Glutamatergic neuron (in vitro differentiated cells): ENCODE results near the gene HSD17B12. TPM values are rescaled to one million over a fixed set of nuclear protein-coding genes. Genes with fewer than 3 reads are reported as not detected.
"Not testable (repeated sequence)": the region's sequence is repeated elsewhere in the genome, so short reads cannot be mapped to it uniquely, and the experiment has no call there.

ENCODE experiments used
- DNase-seq: peaks from one replicate; pipeline ENCODE4 v3.0.0; 2022
- H3K27ac Mint-ChIP-seq: one replicate; pipeline ENCODE4 v1.8.0; 2020; ENCODE audit warnings: mild to moderate bottlenecking, mixed read lengths, inconsistent platforms; ENCODE audit not compliant: unreplicated experiment
- H3K27me3 Mint-ChIP-seq: one replicate; pipeline ENCODE4 v1.8.0; 2020; ENCODE audit warnings: mild to moderate bottlenecking, moderate library complexity, mixed read lengths, inconsistent platforms; ENCODE audit not compliant: unreplicated experiment
- H3K36me3 Mint-ChIP-seq: one replicate; pipeline ENCODE4 v1.8.0; 2020; ENCODE audit warnings: mild to moderate bottlenecking, mixed read lengths, inconsistent platforms; ENCODE audit not compliant: unreplicated experiment
- H3K4me1 Mint-ChIP-seq: one replicate; pipeline ENCODE4 v1.8.0; 2020; ENCODE audit warnings: mild to moderate bottlenecking, low read depth, mixed read lengths, inconsistent platforms; ENCODE audit not compliant: unreplicated experiment
- H3K4me3 Mint-ChIP-seq: one replicate; pipeline ENCODE4 v1.8.0; 2020; ENCODE audit warnings: mild to moderate bottlenecking, mixed read lengths, inconsistent platforms; ENCODE audit not compliant: unreplicated experiment
- H3K9me3 Mint-ChIP-seq: one replicate; pipeline ENCODE4 v1.8.0; 2020; ENCODE audit warnings: mild to moderate bottlenecking, moderate library complexity, mixed read lengths, inconsistent platforms; ENCODE audit not compliant: unreplicated experiment
- total RNA-seq: library from RNA; stranded (reverse); fragmentation: NEBNext Ultra II Directional; extraction: Animal tissue kit (Norgen Biotek cat#: 25700); gene quantifications from one replicate; pipeline ENCODE4 v1.2.1, GENCODE V29; 2021; ENCODE audit not compliant: unreplicated experiment
- TF ChIP-seq, protein P1 (sequence below): fragments of 200-600 bp; sonication (generic); IDR thresholded peaks from one replicate; pipeline ENCODE4 v1.5.0; 2021; ENCODE audit not compliant: partially characterized antibody, unreplicated experiment

Gene HSD17B12
- total RNA-seq, 1 donor from 2014 or later: 140 TPM

DNA sequence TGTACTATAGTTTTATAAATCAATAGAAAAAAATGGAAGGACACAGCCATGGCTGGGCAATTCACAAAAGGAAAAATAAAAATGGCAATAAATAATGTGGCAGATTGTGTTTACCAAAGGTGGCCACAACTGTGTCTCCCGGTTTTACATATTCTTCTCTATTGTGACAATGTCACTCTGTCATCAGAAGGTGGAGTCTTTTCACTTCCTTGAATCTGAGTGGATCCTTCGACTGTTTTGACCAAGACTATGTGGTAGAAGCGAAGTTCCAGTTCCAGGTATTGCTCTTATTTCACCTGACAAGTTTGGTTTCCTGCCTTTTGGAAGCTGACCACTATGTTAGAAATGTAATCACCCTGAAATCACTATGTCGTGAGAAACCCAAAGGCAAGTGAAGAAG lies 31.0 kb upstream of the HSD17B12 start:
- peaks cover 2% of the 10 kb centered on the region for H3K27me3 Mint-ChIP-seq
- no peak overlapping the region for H3K4me3 Mint-ChIP-seq
- TF ChIP-seq, protein P1, sequence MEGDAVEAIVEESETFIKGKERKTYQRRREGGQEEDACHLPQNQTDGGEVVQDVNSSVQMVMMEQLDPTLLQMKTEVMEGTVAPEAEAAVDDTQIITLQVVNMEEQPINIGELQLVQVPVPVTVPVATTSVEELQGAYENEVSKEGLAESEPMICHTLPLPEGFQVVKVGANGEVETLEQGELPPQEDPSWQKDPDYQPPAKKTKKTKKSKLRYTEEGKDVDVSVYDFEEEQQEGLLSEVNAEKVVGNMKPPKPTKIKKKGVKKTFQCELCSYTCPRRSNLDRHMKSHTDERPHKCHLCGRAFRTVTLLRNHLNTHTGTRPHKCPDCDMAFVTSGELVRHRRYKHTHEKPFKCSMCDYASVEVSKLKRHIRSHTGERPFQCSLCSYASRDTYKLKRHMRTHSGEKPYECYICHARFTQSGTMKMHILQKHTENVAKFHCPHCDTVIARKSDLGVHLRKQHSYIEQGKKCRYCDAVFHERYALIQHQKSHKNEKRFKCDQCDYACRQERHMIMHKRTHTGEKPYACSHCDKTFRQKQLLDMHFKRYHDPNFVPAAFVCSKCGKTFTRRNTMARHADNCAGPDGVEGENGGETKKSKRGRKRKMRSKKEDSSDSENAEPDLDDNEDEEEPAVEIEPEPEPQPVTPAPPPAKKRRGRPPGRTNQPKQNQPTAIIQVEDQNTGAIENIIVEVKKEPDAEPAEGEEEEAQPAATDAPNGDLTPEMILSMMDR: no peak
- no peak overlapping the region for H3K27ac Mint-ChIP-seq
- no peak for DNase-seq
- peaks cover 2% of the 10 kb centered on the region for H3K4me1 Mint-ChIP-seq
- H3K36me3 Mint-ChIP-seq: peaks cover 4% of the 10 kb centered on the region
- peaks cover 3% of the 10 kb centered on the region for H3K9me3 Mint-ChIP-seq

DNA sequence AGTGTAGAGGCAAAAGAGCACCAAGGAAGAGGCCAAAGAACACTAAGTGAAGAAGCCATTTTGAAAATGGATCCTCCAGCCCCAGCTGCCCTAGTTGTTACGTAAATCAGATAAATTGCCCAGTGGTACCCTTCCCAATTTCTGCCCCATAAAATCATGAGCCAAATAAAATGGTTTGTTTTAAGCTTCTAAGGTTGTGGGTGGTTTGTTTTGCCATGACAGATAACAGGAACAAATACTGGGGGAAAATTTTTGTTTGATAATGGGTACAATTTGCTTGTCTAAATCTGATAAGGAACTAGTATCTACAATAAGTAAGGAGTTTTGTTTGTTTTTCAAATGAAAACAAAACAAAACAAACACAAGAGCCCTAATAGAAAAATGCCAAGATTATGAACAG lies 30.6 kb upstream of the HSD17B12 start:
- Mint-ChIP-seq H3K4me1 (peaks cover 2% of the 10 kb centered on the region), H3K9me3 (peaks cover 3% of the 10 kb centered on the region), H3K27me3 (no peaks in the 10 kb centered on the region), H3K4me3 (no peak overlapping the region), H3K36me3 (peaks cover 4% of the 10 kb centered on the region), H3K27ac (no peak overlapping the region)
- TF ChIP-seq, protein P1: no peak
- DNase-seq: no peak

DNA sequence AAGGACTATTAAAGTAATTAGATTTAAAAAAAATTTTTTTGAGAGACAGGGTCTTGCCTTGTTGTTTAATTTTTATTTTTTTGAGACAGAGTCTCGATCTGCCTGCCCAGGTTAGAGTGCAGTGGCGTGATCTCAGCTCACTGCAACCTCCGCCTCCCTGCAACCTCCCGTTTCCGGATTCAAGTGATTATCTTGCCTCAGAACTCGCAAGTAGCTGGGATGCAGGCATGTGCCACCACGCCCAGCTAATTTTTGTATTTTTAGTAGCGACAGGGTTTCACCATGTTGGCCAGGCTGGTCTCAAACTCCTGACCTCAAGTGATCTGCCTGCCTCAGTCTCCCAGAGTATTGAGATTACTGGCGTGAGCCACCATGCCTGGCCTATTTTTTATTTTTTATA lies 17.5 kb upstream of the HSD17B12 start:
- not testable (repeated sequence) for H3K36me3 Mint-ChIP-seq, H3K4me3 Mint-ChIP-seq, H3K27me3 Mint-ChIP-seq, DNase-seq, H3K9me3 Mint-ChIP-seq, H3K4me1 Mint-ChIP-seq, H3K27ac Mint-ChIP-seq

DNA sequence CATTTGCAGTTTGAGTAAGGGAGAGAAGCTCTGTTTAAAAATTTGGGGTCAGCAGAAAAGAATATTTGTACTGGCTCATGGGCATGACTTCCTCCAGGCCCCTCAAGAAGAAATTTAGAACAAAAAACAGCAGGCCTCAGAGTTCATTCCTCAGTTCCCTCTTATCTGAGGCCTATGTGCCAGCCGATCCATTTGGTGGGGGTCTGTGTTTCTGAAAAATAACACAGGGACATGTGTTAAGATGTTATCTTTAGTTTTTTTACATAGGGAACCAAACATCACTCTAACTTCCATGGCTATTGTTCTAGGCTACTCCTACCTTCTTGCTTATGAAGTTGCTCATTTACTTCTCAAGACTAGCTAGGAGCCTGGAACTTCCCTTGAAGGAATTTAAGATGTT lies 16.2 kb upstream of the HSD17B12 start:
- Mint-ChIP-seq H3K36me3 (peaks cover 5% of the 10 kb centered on the region), H3K27me3 (peaks cover 2% of the 10 kb centered on the region), H3K4me1 (no peaks in the 10 kb centered on the region), H3K9me3 (peaks cover 3% of the 10 kb centered on the region), H3K4me3 (no peak overlapping the region), H3K27ac (no peak overlapping the region)
- DNase-seq: no peak
- TF ChIP-seq, protein P1: no peak

DNA sequence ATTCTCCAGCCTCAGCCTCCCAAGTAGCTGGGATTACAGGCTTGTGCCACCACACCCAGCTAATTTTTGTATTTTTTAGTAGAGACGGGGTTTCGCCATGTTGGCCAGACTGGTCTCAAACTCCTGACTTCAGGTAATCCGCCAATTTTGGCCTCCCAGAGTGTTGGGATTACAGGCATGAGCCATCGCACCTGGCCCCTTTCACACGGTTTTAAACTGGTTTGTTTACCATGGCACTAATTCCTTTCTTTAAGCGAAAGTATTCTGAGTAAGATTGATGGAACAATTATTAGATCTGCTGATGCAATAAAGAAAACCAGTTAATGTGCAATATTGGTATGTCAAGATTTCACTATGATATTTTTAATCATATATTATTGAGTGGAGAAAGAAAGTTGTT lies 9.3 kb upstream of the HSD17B12 start:
- not testable (repeated sequence) for H3K27me3 Mint-ChIP-seq, H3K4me1 Mint-ChIP-seq, H3K4me3 Mint-ChIP-seq, DNase-seq, H3K27ac Mint-ChIP-seq, H3K9me3 Mint-ChIP-seq, H3K36me3 Mint-ChIP-seq

DNA sequence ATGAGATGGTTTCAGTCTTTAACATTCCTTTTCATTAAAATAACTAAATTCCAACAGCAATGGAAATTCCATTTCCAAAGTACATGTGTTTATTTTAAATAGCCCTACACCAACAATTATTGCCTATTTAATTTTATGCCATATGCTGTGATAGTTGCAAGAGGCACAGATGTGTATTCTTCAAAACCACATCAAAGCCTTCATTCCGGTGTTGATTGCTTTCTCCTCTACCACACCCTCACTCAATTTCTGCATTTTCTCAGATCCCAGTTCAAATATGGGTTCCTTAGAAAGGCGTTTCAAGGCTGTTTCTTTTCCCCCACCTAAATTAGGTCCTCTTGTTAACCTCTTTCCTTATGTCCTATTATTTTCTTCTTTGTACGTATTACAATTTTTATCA lies 6.0 kb upstream of the HSD17B12 start:
- no peak overlapping the region for H3K27ac Mint-ChIP-seq
- H3K9me3 Mint-ChIP-seq: peaks cover 6% of the 10 kb centered on the region
- H3K36me3 Mint-ChIP-seq: no peaks in the 10 kb centered on the region
- H3K4me3 Mint-ChIP-seq: no peak overlapping the region
- H3K27me3 Mint-ChIP-seq: no peaks in the 10 kb centered on the region
- DNase-seq: no peak
- TF ChIP-seq, protein P1: no peak
- no peaks in the 10 kb centered on the region for H3K4me1 Mint-ChIP-seq
